NAMALWA (cell line): ENCODE measurements around the gene ARPP21.

Experiments used
- DNase-seq: peaks from one replicate; pipeline ENCODE4 v3.0.0-alpha.2; 2015; ENCODE audit warnings: low spot score

ARPP21 gene

DNA sequence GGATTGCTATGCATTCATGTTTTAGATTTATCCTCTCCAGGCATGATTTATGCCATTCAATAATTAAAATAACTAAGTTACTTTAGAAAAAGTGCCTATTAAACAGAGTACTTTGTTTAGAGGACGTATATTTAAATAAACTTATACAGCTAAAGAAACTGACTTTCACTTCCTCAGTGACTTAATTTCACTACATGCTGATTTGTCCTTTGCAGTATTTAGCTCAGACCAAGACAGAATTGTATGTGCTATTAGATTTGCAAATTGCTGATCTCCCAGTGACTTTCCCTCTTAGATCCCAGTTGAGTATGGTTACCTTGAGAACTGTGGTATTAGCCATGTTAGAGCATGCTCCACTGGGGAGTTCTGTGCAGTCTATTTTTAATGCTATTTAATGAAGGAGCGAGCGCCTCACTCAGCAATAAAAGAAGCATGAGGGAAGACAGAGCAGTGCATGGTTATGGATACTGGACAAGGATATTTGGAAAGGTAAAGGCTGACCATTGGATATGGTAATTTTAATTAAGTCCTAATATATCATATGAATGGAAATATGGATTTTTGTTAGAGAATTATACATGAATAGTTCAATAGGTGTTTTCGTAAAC is 2.7 kb downstream of the ARPP21 start:
- DNase-seq = peak; percentile 57

DNA sequence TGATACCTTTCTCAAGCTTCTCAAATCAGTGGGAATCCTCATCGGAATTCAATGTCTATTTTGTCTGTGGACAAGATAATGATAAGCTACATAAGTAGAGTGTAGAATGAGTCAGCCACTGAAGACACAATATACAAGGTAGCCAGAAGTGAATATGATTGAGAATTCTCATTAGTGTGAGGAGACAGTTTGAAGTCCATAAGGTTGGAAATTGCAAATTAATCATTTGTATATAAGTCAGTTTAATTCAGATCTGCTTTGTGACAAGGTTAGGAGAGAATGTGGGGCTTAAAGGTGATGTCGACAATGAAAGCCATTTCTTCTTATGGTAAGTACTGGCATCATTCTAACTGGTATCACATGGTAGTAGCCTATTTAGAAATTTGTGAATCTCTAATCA is 4.2 kb downstream of the ARPP21 start:
- no peak for DNase-seq

DNA sequence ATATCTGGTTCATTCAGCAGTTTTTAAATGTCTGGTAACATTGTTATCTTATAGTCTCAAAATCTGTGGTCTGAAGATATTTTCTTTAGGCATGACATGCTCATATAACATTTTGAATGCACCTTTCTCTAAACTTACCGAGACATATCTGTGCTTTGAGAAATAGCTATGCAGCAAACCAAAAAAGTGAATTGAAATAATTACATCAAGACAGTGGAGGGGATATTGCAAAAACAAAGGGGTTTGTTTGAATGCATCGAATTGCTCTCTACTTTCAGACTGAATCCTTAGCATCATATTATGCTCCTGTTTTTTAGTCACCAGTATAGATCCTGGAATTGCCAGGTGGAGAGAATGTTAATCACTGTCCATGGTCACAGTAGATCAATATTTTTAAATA is 5.1 kb downstream of the ARPP21 start:
- DNase-seq = no peak

DNA sequence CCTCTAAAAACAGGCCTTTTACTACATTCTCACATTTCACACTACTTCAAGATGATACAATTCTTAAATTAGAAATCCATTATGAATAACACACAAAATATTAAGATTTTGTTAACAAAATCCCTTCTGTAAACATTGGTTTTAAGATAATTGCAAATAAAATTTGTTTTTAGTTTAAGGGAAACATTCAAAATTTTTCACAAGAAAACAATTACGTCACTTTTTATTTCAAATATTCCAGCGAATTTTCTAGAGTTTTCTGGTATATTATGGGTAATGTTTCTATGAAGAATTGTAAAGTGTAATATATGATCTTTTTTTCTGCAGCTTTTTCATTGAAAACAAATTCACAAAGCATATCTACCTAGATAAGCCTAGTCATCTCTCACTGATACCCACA is 5.9 kb downstream of the ARPP21 start:
- DNase-seq = no peak

DNA sequence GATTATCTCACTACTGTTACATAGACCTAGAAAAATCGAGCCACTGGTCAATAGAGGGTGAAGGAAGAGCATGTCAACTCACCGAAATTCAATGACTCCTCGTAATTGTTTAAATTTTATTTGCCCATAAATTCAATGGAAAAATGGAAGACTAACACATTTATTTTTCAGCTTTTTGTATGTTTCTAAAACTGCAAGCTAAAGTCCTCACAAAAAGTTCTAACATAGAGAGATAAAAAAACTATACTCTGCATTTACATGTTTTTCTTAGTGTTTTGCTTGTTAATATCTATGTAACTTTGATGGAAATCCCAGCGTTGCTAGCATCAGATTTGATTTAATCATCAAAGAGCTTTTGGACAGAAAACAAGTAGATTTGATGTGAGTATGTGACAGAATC is 6.8 kb downstream of the ARPP21 start:
- DNase-seq = no peak

DNA sequence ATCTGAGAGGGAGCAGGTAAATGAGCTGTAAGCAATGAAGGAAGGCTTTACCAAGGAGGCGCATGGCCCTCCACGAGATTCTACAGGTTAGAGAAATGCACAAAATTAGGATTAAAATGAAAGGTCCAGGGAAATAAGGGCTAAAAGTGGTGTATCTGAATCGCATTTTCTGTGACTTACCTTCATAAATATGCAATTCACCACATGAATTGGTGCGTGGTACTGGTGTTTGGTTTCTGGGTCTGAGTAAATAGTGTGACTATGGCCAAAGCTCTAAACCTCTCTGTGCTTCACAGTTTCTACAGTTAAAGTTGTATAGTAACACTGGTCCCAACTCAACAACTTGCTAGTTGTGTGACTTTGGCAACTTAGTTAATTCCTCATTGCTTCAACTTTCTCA is 8.1 kb downstream of the ARPP21 start:
- no peak for DNase-seq

DNA sequence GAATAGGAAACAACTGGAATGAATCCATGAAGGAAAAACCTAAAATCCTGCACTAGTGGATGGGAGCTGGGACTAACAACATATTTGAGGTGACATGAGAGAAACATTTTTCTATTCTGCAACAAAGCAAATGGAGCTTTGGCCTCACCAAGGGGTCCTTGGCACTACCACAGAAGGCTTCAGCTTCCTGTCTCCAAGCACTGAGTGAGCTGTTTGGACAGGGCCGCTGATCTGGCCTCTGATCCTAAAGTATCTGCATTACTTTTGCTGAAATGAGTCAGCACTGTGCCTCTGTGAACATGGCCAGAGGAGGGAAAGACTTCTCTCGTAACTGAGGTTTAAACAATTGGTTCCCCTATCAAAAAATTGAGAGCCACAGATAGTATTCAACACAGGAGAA is 9.0 kb downstream of the ARPP21 start:
- DNase-seq = no peak

DNA sequence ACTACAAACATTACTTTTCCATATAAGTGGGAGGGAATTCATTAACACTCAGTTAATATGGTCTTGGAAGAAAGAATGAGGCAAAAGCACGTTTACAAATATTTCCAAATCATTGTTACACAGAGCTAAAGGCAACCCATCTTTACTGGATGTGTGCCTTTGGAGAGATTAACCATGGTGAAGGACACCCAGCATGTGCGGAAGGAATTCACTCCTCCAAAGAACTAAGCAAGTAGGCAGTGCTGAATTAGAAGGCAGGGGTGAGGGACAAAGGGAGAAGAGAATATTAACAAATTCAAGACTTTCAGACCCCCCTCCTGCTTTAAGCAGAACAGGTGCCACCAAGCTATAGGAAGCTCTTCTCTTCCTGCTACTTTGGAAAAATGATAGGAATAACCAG is 10.1 kb downstream of the ARPP21 start:
- no peak for DNase-seq

DNA sequence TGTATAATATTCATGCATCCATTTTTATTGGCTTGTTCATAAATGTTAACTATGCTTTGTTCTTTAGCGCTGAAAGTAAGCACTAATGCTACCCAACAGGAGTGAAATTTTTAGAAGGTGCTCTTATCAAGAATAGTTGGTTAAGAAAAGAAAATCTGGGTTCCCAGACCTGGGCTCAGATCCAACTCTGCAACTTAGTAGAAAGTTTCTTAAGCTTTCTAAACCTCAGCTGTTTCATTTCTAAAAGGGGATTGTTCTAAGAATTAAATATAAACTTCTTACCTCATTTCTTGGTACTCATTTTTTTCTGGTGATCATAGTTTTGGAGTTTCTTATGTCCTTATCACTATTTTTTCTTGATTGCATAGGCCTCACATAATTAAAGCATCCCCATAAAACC is 12.1 kb downstream of the ARPP21 start:
- DNase-seq = no peak

DNA sequence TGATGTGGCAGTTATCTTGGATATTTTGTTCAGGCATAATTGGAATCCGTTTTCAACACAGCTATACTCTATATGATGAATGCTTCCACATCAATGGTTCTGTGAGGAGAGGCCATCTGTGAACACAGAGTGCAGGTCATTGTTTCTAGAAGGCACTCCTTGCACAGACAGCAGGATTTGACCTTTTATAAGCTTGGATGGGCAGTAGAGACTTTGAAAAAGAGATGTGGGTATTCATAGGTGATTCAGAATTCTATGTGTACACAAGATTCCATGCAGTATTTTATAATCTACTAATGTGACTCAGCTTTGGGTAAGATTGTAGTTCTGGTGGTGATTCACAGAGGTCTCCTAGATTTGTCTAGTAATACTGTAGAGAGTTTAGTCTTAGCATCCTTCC is 12.5 kb downstream of the ARPP21 start:
- no peak for DNase-seq

DNA sequence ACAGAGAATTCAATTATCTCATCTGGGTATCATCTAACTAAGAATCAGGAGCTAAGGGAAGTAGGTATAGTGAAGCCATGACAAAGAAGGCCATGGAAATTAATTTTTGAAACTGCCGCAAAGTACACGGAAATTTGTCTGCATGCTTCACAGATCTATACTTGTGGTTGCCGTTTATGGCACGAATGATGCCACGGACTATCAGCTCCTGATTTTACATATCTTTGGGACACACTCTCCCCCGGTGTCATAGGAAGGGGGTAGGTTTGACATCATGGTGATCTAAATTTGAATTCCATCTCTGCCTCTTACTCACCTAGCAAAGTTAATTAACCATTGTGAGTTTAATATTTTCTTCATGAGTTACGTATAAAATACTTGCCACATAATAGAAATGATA is 14.0 kb downstream of the ARPP21 start:
- peak; percentile 47 for DNase-seq

DNA sequence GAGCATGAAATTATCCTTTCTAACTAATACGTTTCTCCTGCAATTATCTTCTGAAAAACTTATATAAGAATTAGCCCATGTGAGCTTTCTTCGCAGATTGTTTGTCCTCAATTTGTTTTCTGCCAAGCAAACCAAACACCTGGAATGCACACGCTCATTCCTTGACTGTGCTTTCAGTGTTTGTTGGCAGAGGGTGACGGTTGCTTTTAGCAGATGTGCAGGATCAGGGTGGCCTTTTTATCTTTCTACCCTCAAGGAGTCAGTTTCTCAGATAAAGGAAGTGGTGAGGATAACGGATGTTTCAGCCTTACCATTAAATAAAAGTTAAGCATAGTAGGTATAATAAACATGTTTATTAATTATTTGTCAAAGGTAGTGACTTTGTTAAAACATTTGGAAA is 15.2 kb downstream of the ARPP21 start:
- DNase-seq = peak; percentile 77

DNA sequence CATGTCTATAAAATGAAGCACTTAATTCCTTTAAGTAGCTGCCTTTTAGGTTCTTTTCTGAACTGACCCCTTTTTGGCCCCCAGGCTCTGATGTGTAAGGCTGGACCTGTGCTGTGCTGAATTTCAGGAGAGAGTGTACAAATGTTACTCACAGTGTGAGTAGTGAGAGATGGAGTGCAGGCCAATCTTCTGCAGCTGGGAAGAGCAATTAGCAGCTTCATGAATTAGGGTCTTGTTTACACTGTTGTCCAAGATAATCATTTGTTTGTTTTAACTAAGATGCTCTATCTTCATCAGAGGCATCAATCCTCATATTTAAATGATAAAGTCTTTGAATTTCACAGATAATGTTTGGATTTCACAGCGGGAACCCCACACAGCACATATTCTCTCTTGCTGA is 19.4 kb downstream of the ARPP21 start:
- no peak for DNase-seq

DNA sequence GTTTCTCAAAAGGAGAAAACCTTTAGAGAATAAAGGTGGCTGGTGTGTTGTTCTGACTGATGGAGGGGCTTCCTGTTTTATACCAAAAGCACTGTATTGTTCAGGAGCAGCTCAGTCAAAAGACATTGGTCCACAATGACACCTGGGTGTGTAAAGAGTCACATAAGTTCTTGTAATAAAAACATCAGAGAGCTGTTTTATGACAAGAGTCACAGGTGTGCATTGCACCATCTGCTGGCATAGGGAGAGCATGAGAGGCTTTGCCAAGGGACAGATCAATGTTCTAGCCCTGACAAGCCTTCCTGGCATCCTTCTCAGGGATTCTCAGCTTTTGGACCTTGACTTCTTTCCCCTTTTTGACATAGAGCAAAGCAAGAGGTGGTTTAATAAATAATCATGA is 20.4 kb downstream of the ARPP21 start:
- peak; percentile 76 for DNase-seq

DNA sequence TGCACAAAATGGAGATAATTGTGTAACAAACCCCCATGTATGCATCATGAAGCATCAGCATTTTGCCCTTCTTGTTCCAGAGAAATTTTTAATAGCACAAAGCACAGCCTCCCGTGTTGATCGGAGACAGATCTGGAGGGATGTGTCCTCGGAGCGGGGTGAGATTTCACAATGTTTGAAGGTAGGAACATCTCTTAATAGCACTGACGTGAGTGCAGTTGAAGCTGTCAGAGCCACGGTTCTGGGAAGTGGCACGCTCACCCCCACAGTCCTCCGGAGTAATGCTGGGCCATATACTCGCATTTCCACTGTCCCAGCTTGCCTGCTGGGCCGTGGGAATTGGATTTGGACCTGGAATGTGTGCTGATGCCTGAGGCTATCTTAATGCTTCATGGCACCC is 24.1 kb downstream of the ARPP21 start:
- no peak for DNase-seq

DNA sequence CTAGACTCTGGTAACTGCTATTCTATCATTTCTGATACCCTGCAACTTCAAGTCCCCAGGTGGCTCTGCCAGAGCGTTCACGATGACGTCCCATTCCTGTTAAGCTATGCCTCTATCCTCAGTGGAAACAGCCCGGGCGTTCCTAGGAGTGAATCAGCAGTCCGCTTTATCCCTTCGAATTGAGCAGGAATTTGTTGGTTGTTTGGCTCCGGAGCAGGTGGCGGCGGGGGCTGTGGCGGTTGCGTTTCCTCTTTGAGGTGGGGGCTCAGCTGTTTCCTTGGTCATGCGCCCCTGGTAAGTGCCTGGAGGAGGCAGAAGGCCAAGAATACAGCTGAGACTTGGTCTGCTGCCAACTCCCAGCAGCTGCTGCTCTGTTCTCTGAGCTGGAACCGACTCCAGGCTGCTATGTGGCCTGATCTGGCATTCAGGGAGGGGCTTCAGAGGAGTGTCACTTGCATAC is 25.2 kb downstream of the ARPP21 start:
- DNase-seq = peak; percentile 99

DNA sequence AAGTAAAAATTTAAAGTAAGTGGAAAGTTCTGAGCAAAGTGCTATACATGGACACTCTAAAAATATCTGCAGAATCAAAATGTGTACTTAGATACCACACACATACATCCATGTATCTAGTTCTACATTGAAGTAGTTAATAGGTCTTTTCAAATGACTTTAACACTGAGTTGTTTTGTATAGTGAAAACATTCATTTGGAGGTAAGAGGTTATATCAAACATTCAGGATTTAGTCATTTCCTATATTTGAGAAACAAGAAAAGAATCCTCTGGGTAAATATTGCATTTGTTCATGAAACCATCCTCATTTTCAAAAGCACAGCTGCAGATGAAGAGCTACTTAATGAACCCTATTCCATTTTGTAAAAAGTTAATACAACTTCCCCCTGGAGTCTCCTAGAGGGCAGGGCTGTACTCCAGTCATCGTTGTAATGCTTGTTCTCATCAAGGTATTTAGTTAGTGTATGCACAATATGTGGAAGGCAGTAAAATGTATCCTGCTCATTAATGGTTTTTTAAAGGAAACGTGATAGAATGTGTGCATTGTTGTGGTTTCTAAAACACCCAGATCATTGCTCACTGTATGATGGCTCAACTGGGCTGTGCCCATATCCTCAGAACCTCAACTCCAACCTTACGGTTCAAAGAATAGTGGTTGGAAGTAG is 26.2 kb downstream of the ARPP21 start:
- DNase-seq = peak; percentile 57

DNA sequence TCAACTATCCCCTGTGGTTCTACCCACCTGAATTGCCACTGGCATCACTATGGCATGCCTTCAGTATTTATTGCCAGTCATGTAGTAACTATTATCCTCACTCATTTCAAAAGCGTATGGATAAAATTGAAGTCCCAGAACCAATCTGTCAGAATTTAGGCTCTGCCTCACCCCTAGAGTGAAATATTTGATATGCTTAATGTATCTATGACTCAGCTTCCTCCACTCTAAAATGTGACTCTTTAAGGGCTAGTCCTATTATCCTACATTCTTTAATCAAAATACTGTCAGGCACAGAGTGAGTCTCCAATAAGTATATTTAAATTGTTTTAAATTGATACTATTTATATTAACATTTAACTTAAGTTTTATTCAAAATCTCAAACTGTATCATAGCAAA is 27.6 kb downstream of the ARPP21 start:
- DNase-seq = no peak

DNA sequence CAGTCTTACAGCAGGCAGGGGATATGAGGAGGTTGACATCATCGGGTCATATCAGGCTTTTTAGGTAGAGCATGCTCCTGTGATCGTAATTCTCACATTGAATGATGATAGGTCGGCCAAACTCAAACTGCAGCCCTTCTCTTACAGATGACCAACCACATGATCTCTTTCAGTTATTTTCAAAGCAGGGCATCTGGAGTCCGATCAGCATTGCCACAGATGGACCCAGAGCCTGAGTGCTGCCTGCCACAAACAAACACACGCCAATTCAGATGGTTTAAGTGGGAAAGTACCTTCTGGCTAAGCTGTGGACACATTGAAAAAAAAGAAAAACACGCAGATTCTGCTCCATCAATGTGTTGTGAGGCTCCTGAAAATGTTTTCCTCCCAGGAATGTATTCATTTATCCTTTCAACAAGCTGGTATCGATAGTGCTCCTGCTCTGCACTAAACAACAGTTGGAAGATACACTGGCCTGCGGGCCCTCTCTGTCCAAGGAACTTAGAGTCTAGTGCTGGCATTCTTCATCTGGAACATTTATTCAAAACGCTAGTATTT is 31.2 kb downstream of the ARPP21 start:
- DNase-seq = peak; percentile 37

DNA sequence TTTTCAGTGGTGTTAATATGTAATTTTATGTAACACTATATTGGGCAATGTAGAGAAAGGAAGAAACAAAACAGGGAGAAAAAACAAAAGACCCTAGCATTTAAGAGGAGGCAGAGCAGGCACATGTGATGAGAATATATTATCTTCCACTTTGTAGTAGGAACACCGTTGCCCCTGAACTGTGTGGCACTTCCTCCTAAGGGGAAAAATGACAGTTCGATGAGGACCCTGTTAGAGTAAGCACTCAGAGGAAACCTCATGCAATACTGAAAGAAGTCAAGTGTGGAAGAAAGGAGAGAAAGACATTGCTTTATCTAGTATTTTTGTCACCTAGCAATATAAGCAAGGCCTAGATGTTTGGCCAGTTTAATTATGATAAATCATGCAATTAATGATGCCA is 32.2 kb downstream of the ARPP21 start:
- DNase-seq = peak; percentile 22

DNA sequence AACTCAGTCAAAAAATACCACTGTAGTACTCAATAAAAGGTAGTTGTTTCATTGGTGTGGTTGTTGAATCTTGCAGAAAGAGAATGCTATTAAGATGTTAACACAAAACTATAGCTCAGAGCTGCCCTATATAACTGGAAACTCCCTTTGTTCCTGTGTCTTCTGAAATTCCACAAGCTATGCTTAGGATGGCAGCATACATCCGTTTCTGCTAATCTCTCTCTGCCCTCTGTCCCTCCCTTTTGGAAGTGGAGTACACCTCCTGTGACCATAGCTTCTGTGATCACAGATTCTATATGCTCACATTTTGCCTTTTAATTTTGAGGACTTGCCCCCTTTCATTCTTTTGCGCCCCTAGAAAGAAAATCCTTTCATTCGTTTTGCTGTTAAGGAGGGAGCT is 33.7 kb downstream of the ARPP21 start:
- no peak for DNase-seq

DNA sequence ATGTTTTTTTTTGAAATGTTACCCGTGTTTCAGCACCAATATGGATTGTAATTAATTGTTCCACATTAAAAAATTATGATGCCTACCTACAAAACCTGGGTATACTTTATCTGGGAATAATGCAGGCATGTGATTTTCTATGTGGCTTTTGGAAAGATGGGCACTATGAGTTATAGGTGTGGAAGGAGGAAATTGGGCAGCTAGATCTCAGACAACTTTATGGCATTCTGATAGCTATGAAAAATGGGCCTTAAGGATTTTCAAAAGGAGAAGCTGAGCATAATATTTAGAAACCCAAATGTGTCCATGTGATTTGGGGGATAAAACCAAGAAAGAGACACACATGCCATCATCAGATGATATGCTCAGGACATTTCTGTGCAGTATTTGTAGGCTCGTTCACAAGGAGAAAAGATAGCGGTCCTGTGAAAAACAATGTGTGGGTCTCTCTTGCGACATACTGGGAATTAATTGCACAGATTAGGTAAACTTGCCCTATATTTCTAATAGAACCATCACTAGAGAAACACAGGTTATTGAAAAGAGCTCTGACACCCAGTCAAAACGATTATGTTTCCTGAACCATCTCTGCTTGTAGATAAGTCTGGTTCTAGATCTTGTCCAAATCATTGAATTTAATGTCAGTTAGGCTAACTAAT is 35.3 kb downstream of the ARPP21 start:
- no peak for DNase-seq

DNA sequence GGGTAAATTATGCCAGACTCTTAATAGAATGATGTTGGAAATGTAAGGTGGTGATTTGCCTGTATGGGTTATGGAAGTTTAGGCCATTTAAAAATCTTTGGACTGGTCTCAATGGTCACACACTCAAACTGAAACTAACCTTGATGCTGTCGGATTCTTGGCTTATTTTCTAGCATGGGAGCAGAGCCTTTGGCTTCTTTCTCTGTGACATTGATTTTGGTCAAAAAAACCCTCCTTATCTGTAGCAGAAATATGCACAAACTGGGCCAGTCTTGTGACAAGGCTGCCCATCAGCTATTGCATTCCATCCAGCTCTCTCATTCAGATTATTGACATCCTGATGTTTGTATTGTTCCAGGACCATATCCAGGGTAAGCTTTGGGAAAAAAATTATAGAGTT is 35.9 kb downstream of the ARPP21 start:
- no peak for DNase-seq
